ENCODE results near the gene GOLGA6L4.
"Not testable (repeated sequence)": the region's sequence is repeated elsewhere in the genome, so short reads cannot be mapped to it uniquely, and the experiment has no call there.

Gene GOLGA6L4

GRCh38 chr15:84235573-84235972, at the start of gene GOLGA6L4:
Gene GOLGA6L4, plus strand, starts transcription at chr15:84235773. Its CDS starts 62 bp downstream, at chr15:84235835.
- not testable (repeated sequence) for DNase-seq

GRCh38 chr15:84192982-84193381, 42.6 kb upstream of the GOLGA6L4 start:
- not testable (repeated sequence) for DNase-seq

GRCh38 chr15:84195603-84196002, 40.0 kb upstream of the GOLGA6L4 start:
- DNase-seq, result not testable (repeated sequence)

GRCh38 chr15:84196530-84197188, 38.9 kb upstream of the GOLGA6L4 start:
- not testable (repeated sequence) for DNase-seq

- not testable (repeated sequence) for DNase-seq
These were observed 35.7 kb upstream of the GOLGA6L4 start for GRCh38 chr15:84199865-84200264.

- not testable (repeated sequence) for DNase-seq
These were observed 10.9 kb downstream of the GOLGA6L4 start for GRCh38 chr15:84246441-84246840.

Measured in NCI-H774 (cell line).